GM12873 (cell line): ENCODE data around the gene POLD1.

Experiments used
- CTCF ChIP-seq: IDR thresholded peaks from 2 replicates; pipeline ENCODE4 v1.5.1; 2012; ENCODE audit warnings: low read depth, mild to moderate bottlenecking, moderate library complexity, low read length, control low read depth; ENCODE audit not compliant: insufficient read depth; ENCODE audit errors: missing control alignments

Gene POLD1

GRCh38 chr19:50449236-50449899 lies 65.2 kb downstream of the POLD1 start:
- TF ChIP-seq CTCF = no peak

- no peak for TF ChIP-seq CTCF
Measured at GRCh38 chr19:50450369-50451222, 66.4 kb downstream of the POLD1 start.

- no peak for TF ChIP-seq CTCF
Measured at GRCh38 chr19:50451223-50451534, 67.0 kb downstream of the POLD1 start.

- TF ChIP-seq CTCF = no peak
Measured at GRCh38 chr19:50453243-50453642, 69.1 kb downstream of the POLD1 start.

GRCh38 chr19:50455992-50456391 lies 71.8 kb downstream of the POLD1 start:
- no peak for TF ChIP-seq CTCF

DNA sequence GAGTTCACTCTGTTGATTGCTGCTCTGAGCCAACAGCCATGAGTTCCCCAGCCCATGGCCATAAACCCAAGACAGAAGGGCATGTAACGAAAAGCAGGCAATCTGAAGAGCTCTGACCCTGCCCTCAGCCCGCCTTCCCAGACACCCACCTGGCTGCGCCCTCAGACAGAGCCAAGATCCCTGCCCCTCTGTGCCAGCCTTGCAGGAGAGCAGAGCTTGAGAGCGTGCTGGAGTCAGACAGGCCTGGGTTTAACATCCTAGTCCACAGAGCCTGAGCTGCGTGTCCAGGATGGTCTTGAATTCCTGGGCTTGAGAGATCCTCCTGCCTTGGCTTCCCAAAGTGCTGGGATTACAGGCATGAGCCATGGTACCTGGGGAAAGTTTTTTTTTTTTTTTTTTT lies 73.2 kb downstream of the POLD1 start:
- TF ChIP-seq CTCF = no peak

DNA sequence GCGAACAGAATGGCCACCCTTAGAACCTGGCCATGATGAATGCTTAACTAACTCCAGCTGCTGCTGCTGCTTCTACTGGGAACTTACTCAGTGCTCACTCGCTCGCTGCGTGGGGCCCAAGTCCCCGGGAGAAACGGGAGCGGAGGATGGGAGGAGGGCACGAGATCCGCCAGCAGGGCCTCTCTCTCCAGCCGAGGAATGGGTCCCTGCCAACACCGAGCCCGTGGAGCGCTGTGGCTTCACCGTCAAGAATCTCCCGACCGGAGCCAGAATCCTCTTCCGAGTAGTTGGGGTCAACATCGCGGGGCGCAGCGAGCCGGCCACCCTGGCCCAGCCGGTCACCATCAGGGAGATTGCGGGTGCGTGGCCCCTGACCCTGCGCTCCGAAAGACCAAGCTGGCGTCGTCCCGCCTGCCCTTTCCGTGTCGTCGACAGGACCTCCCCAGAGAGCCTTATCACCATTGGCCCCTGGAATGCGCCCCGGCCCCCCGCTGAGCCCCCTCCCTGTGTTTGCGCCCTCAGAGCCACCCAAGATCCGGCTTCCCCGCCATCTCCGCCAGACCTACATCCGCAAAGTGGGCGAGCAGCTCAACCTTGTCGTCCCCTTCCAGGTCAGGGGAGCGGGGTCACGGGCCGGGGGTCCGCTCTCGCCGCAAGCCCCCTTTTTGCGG lies 74.4 kb downstream of the POLD1 start:
- TF ChIP-seq CTCF = no peak
